Liver (tissue), 9 donors: ENCODE data around the gene TRIM17. TPM values are rescaled to one million over a fixed set of nuclear protein-coding genes. Genes with fewer than 3 reads are reported as not detected.

ENCODE experiments used
- DNase-seq: peaks from one replicate; pipeline ENCODE4 v3.0.0-alpha.2; 2017; ENCODE audit warnings: low spot score
- H3K27ac ChIP-seq, 2 donors: one replicate each; pipeline ENCODE4 v1.7.0; 2013; ENCODE audit warnings: inconsistent platforms in 2 of 2, low read length in 2 of 2, control low read depth in 1 of 2, low read depth in 1 of 2, mild to moderate bottlenecking in 1 of 2
- H3K27me3 ChIP-seq, 4 donors: one replicate each; pipeline versions ENCODE4 v1.6.1 to v1.7.0; 2013; ENCODE audit warnings: low read length in 3 of 4, inconsistent platforms in 1 of 4, mild to moderate bottlenecking in 1 of 4, moderate library complexity in 1 of 4; ENCODE audit not compliant: control insufficient read depth in 4 of 4, insufficient read depth in 4 of 4
- H3K36me3 ChIP-seq, 4 donors: one replicate each; pipeline versions ENCODE4 v1.6.1 to v1.7.0; 2013; ENCODE audit warnings: low read length in 3 of 4, mild to moderate bottlenecking in 3 of 4, low read depth in 1 of 4, moderate library complexity in 1 of 4; ENCODE audit not compliant: control insufficient read depth in 4 of 4, insufficient read depth in 3 of 4
- H3K4me1 ChIP-seq, 4 donors: one replicate each; pipeline versions ENCODE4 v1.6.1 to v1.7.0; 2013; ENCODE audit warnings: low read length in 3 of 4, mild to moderate bottlenecking in 3 of 4, moderate library complexity in 1 of 4; ENCODE audit not compliant: control insufficient read depth in 4 of 4, insufficient read depth in 4 of 4
- H3K4me3 ChIP-seq, 3 donors: one replicate each; pipeline versions ENCODE4 v1.6.1 to v1.7.0; 2013; ENCODE audit warnings: low read length in 3 of 3, control low read depth in 1 of 3, low read depth in 1 of 3, mild to moderate bottlenecking in 1 of 3
- H3K9ac ChIP-seq, 2 donors: one replicate each; pipeline ENCODE4 v1.7.0; 2013; ENCODE audit warnings: low read length in 2 of 2, mild to moderate bottlenecking in 2 of 2, moderate library complexity in 2 of 2, control low read depth in 1 of 2, low read depth in 1 of 2
- H3K9me3 ChIP-seq, 4 donors: one replicate each; pipeline versions ENCODE4 v1.6.1 to v1.7.0; 2013; ENCODE audit warnings: low read length in 3 of 4; ENCODE audit not compliant: control insufficient read depth in 4 of 4
- ATF3 ChIP-seq: IDR thresholded peaks from 2 replicates; pipeline ENCODE4 v1.6.1; 2016; ENCODE audit warnings: antibody characterized with exemption
- CTCF ChIP-seq: fragments of 150-350 bp; IDR thresholded peaks from 2 replicates; pipeline ENCODE4 v1.5.1; 2017; ENCODE audit warnings: improper control_type of control experiment, low read depth, low read length; ENCODE audit not compliant: missing input control
- EGR1 ChIP-seq, 2 donors: IDR thresholded peaks; 2 replicates each; pipeline ENCODE4 v1.6.1; 2016 to 2018; ENCODE audit warnings: antibody characterized with exemption in 2 of 2, low read depth in 2 of 2
- FOXA1 ChIP-seq: IDR thresholded peaks from 2 replicates; pipeline ENCODE4 v1.6.1; 2016; ENCODE audit warnings: antibody characterized with exemption
- FOXA2 ChIP-seq: IDR thresholded peaks from 2 replicates; pipeline ENCODE4 v1.6.1; 2016; ENCODE audit warnings: antibody characterized with exemption
- GABPA ChIP-seq, 2 donors: IDR thresholded peaks in 1 of 2; conservative IDR thresholded peaks in 1 of 2; 2 replicates each; pipeline ENCODE4 v1.6.1; 2016; ENCODE audit warnings: antibody characterized with exemption in 2 of 2, mild to moderate bottlenecking in 1 of 2, moderate library complexity in 1 of 2
- HNF4A ChIP-seq, 2 donors: conservative IDR thresholded peaks; 2 replicates each; pipeline ENCODE4 v1.6.1; 2016; ENCODE audit warnings: antibody characterized with exemption in 2 of 2, mild to moderate bottlenecking in 2 of 2
- HNF4G ChIP-seq: IDR thresholded peaks from 2 replicates; pipeline ENCODE4 v1.6.1; 2016; ENCODE audit warnings: antibody characterized with exemption
- NR2F2 ChIP-seq: IDR thresholded peaks from 2 replicates; pipeline ENCODE4 v1.6.1; 2016; ENCODE audit warnings: antibody characterized with exemption
- RAD21 ChIP-seq, 2 donors: IDR thresholded peaks; 2 replicates each; pipeline ENCODE4 v1.6.1; 2016; ENCODE audit warnings: antibody characterized with exemption in 2 of 2, mild to moderate bottlenecking in 2 of 2
- RXRA ChIP-seq, 2 donors: IDR thresholded peaks; 2 replicates each; pipeline ENCODE4 v1.6.1; 2017 to 2018; ENCODE audit warnings: antibody characterized with exemption in 2 of 2, mild to moderate bottlenecking in 1 of 2
- SP1 ChIP-seq: IDR thresholded peaks from 2 replicates; pipeline ENCODE4 v1.6.1; 2018; ENCODE audit warnings: antibody characterized with exemption, mild to moderate bottlenecking
- YY1 ChIP-seq: IDR thresholded peaks from 2 replicates; pipeline ENCODE4 v1.6.1; 2016; ENCODE audit warnings: antibody characterized with exemption, mild to moderate bottlenecking
- WGBS: extraction: QIAGEN DNeasy Blood & Tissue Kit; methylation state at CpG from one replicate; pipeline ENCODE4 v1.1.7; 2013; 5-methylcytosine and 5-hydroxymethylcytosine counted together
- polyA plus RNA-seq, 2 donors: library from polyadenylated mRNA; stranded (reverse) in 1 of 2; unstranded in 1 of 2; fragments of 200-250 nt in 1 of 2; fragments of >200 nt in 1 of 2; fragmentation: Nextera tagmentation in 1 of 2; extraction: Ambion mirVana in 1 of 2; gene quantifications; one replicate each; pipeline versions ENCODE4 v1.2.1 to v1.2.3, GENCODE V29; 2013 to 2015
- total RNA-seq, 2 donors: library from RNA; depleted of rRNA; stranded (reverse); fragments of >200 nt; gene quantifications; one replicate each; pipeline ENCODE4 v1.2.3, GENCODE V29; 2014
- TF ChIP-seq, protein P1 (sequence below): IDR thresholded peaks from 2 replicates; pipeline ENCODE4 v1.6.1; 2016; ENCODE audit warnings: antibody characterized with exemption
- TF ChIP-seq, protein P2 (sequence below): IDR thresholded peaks from 2 replicates; pipeline ENCODE4 v1.6.1; 2016; ENCODE audit warnings: antibody characterized with exemption, mild to moderate bottlenecking
- TF ChIP-seq, protein P3 (sequence below): IDR thresholded peaks from 2 replicates; pipeline ENCODE4 v1.6.1; 2016; ENCODE audit warnings: antibody characterized with exemption
- donor health status: healthy.
- donor health status: healthy.
- donor health status: healthy.
- donor health status: healthy.
- donor health status: healthy.

The TRIM17 gene
- total and polyA plus RNA-seq, 4 donors, result 0.08 to 0.49 TPM; not detected in 2

DNA sequence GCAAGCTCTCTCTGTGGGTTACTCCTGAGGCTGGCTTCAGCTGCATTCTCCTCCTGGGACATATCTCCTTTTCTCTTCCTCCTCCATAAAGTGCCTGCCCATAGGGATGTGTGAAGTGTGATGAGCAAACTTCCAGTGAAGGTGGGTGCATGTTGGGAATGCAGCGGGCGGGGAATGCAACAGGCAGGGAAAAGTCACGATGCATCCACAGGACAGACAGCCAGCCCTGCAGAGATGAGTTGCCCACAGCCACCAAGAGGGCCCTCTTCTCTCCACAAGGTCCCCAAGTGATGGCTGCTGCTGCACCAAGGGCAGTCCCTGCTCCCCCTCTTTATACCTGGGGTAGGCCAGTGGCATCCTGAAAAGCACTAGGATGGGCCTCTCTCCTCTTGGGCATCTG is 37.0 kb upstream of the TRIM17 start:
- H3K36me3 ChIP-seq, result no peaks in the 10 kb centered on the region
- H3K4me1 ChIP-seq, result peaks cover 0 to 14% (median 2%) of the 10 kb centered on the region in 4 donors
- WGBS, result 97% methylated on average over 3 of the region's 3 CpGs
- no peaks in the 10 kb centered on the region for H3K9me3 ChIP-seq
- no peak for DNase-seq
- H3K27me3 ChIP-seq, result peaks cover 0 to 2% (median 0%) of the 10 kb centered on the region in 4 donors
- no peak overlapping the region for H3K9ac ChIP-seq
- no peak overlapping the region for H3K27ac ChIP-seq
- TF ChIP-seq EGR1 (IDR thresholded peaks at IDR 0.05; ENCODE audit: low read depth in 2 of 2) (no peak), RXRA (IDR thresholded peaks at IDR 0.05) (no peak), FOXA2 (no peak), NR2F2 (no peak), RAD21 (IDR thresholded peaks at IDR 0.05) (no peak), HNF4A (conservative IDR thresholded peaks at IDR 0.05) (no peak), ATF3 (no peak), CTCF (no peak), YY1 (no peak), HNF4G (no peak), FOXA1 (no peak), SP1 (no peak), GABPA (IDR thresholded peaks at IDR 0.05 in 1 of 2, conservative IDR thresholded peaks at IDR 0.05 in 1 of 2) (no peak)
- TF ChIP-seq, protein P1, sequence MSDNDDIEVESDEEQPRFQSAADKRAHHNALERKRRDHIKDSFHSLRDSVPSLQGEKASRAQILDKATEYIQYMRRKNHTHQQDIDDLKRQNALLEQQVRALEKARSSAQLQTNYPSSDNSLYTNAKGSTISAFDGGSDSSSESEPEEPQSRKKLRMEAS, result no peak
- TF ChIP-seq, protein P2, sequence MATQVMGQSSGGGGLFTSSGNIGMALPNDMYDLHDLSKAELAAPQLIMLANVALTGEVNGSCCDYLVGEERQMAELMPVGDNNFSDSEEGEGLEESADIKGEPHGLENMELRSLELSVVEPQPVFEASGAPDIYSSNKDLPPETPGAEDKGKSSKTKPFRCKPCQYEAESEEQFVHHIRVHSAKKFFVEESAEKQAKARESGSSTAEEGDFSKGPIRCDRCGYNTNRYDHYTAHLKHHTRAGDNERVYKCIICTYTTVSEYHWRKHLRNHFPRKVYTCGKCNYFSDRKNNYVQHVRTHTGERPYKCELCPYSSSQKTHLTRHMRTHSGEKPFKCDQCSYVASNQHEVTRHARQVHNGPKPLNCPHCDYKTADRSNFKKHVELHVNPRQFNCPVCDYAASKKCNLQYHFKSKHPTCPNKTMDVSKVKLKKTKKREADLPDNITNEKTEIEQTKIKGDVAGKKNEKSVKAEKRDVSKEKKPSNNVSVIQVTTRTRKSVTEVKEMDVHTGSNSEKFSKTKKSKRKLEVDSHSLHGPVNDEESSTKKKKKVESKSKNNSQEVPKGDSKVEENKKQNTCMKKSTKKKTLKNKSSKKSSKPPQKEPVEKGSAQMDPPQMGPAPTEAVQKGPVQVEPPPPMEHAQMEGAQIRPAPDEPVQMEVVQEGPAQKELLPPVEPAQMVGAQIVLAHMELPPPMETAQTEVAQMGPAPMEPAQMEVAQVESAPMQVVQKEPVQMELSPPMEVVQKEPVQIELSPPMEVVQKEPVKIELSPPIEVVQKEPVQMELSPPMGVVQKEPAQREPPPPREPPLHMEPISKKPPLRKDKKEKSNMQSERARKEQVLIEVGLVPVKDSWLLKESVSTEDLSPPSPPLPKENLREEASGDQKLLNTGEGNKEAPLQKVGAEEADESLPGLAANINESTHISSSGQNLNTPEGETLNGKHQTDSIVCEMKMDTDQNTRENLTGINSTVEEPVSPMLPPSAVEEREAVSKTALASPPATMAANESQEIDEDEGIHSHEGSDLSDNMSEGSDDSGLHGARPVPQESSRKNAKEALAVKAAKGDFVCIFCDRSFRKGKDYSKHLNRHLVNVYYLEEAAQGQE, result no peak
- TF ChIP-seq, protein P3, sequence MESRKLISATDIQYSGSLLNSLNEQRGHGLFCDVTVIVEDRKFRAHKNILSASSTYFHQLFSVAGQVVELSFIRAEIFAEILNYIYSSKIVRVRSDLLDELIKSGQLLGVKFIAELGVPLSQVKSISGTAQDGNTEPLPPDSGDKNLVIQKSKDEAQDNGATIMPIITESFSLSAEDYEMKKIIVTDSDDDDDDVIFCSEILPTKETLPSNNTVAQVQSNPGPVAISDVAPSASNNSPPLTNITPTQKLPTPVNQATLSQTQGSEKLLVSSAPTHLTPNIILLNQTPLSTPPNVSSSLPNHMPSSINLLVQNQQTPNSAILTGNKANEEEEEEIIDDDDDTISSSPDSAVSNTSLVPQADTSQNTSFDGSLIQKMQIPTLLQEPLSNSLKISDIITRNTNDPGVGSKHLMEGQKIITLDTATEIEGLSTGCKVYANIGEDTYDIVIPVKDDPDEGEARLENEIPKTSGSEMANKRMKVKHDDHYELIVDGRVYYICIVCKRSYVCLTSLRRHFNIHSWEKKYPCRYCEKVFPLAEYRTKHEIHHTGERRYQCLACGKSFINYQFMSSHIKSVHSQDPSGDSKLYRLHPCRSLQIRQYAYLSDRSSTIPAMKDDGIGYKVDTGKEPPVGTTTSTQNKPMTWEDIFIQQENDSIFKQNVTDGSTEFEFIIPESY, result no peak
- no peak overlapping the region for H3K4me3 ChIP-seq

DNA sequence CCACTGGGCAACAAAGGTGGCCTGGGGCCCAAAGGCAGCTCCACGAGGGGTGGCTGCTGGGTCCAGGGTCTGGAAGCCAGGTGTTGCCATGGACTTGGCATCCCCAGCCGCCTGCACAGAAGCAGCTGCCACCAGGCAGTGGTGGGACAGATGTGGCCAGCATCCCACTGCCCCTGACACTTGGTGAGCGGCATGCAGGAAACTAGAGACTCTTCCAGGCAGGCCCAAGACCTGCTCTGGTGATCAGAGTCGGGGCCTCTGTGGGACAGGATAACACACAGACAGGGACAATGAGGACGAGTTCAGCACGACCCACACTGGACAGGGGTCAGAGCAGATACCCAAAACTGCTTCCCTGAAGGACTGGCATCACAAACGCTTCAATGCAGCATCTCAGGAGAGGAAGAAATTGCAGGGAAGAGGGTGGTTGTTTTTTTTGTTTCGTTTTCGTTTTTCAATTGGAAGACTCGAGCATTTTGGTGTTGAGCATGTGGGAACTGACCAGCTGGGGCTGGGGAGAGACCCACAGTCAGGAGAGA is 36.4 kb upstream of the TRIM17 start:
- H3K27me3 ChIP-seq, result peaks cover 0 to 2% (median 0%) of the 10 kb centered on the region in 4 donors
- H3K36me3 ChIP-seq, result no peaks in the 10 kb centered on the region
- WGBS, result 81% methylated on average over 10 of the region's 10 CpGs
- no peak for TF ChIP-seq RAD21 (IDR thresholded peaks at IDR 0.05)
- TF ChIP-seq HNF4G, result no peak
- TF ChIP-seq, protein P1, result no peak
- no peak for TF ChIP-seq GABPA (IDR thresholded peaks at IDR 0.05 in 1 of 2, conservative IDR thresholded peaks at IDR 0.05 in 1 of 2)
- TF ChIP-seq RXRA (IDR thresholded peaks at IDR 0.05), result no peak
- no peak for TF ChIP-seq ATF3
- TF ChIP-seq FOXA1, result no peak
- no peak for TF ChIP-seq CTCF
- H3K4me3 ChIP-seq, result no peak overlapping the region
- H3K9me3 ChIP-seq, result no peaks in the 10 kb centered on the region
- DNase-seq, result no peak
- no peak overlapping the region for H3K9ac ChIP-seq
- H3K27ac ChIP-seq, result no peak overlapping the region
- peaks cover 0 to 9% (median 0%) of the 10 kb centered on the region in 4 donors for H3K4me1 ChIP-seq
